ENCODE data around the gene DGKD. TPM values are rescaled to one million over a fixed set of nuclear protein-coding genes. Genes with fewer than 3 reads are reported as not detected.

Gene DGKD
- total RNA-seq, 1 experiment from 2014 or later: 52.0 TPM

GRCh38 chr2:233413559-233414272 is 59.4 kb downstream of the DGKD start (continued):
- TF ChIP-seq REST (IDR thresholded peaks at IDR 0.05; ENCODE audit: low read depth): no peak

GRCh38 chr2:233414273-233414654 is 60.0 kb downstream of the DGKD start:
- H4K20me1 ChIP-seq (ENCODE audit: insufficient read depth): peaks cover 7% of the 10 kb centered on the region; the same call in 1 of the 2 replicates
- H3K4me2 ChIP-seq (ENCODE audit: low read length): peak overlapping the region; percentile 78
- intact Hi-C loops (cut with micrococcal nuclease): no loop called here
- no peak overlapping the region for H2AFZ ChIP-seq (ENCODE audit: low read depth, low read length, poor library complexity, severe bottlenecking)
- peak overlapping the region in 1 of 2 experiments; percentile 33; a peak in 2 of 4 replicates for H3K4me3 ChIP-seq (replicated peaks in 1 of 2; ENCODE audit: low read depth in 1 of 2, low read length in 2 of 2)
- ATAC-seq: peak; percentile 58
- H3K27ac ChIP-seq (ENCODE audit: low read depth, low read length): peak overlapping the region; percentile 82
- peak; percentile 50 for DNase-seq (ENCODE audit: low read depth, low spot score)
- H3K79me2 ChIP-seq (ENCODE audit: insufficient read depth, low read length): peaks cover 72% of the 10 kb centered on the region
- H3K9ac ChIP-seq (ENCODE audit: low read length): peak overlapping the region; percentile 54
- ChIA-PET CTCF (interaction anchor here (2.7 kb wide), 1 partner anchor 28 kb away, joined by 13 read pairs; no protein-coding TSS in a partner anchor), RAD21 (ENCODE audit: low non-redundant PET in 1 of 2, low total read pairs in 2 of 2, uncharacterized antibody in 2 of 2, unreplicated experiment in 2 of 2) (interaction anchor here (1.4 to 1.6 kb wide), 2 partner anchors 29 kb away, joined by 3 to 5 read pairs; no protein-coding TSS in a partner anchor), POLR2A (no interaction called here)
- H3K9me2 ChIP-seq (ENCODE audit: insufficient read depth): no peaks in the 10 kb centered on the region
- no peaks in the 10 kb centered on the region for H3K27me3 ChIP-seq (ENCODE audit: insufficient read depth, low read length)
- H3K9me3 ChIP-seq (ENCODE audit: control insufficient read depth in 1 of 2, insufficient read depth in 1 of 2, low read depth in 1 of 2, low read length in 2 of 2): peaks cover 0 to 18% of the 10 kb centered on the region in 2 experiments; a peak in 1 of 4 replicates
- H3K36me3 ChIP-seq (ENCODE audit: control insufficient read depth in 1 of 2, insufficient read depth in 2 of 2, low read length in 2 of 2): peaks cover 0 to 10% of the 10 kb centered on the region in 2 experiments; a peak in 2 of 4 replicates
- H3K4me1 ChIP-seq (ENCODE audit: control insufficient read depth in 1 of 2, insufficient read depth in 2 of 2, low read length in 2 of 2): peaks cover 51 to 72% of the 10 kb centered on the region in 2 experiments
- BruUV-seq (replicated peaks): no TSS peak
- TF ChIP-seq CTCF (IDR thresholded peaks at IDR 0.05 in 2 of 3, conservative IDR thresholded peaks at IDR 0.05 in 1 of 3; ENCODE audit: borderline replicate concordance in 1 of 3, insufficient read depth in 1 of 3, low read depth in 2 of 3, low read length in 2 of 3) (peak in 1 of 3 experiments; percentile 7; a peak in 1 of 6 replicates), SRF (IDR thresholded peaks at IDR 0.05; ENCODE audit: low read depth) (no peak), ZBTB33 (IDR thresholded peaks at IDR 0.05; ENCODE audit: extremely low read depth, insufficient replicate concordance, low read length) (no peak), EZH2 (IDR thresholded peaks at IDR 0.05) (no peak), ZFX (IDR thresholded peaks at IDR 0.05) (no peak), ZNF274 (IDR thresholded peaks at IDR 0.05; ENCODE audit: low read depth, low read length) (no peak), POLR2AphosphoS5 (IDR thresholded peaks at IDR 0.05; ENCODE audit: low read depth, low read length) (no peak), YY1 (IDR thresholded peaks at IDR 0.05; ENCODE audit: extremely low read depth, insufficient replicate concordance, low read depth, low read length) (no peak), POLR2A (IDR thresholded peaks at IDR 0.05; ENCODE audit: borderline replicate concordance, extremely low read depth, insufficient read depth, insufficient read length) (no peak), CBX3 (IDR thresholded peaks at IDR 0.05; ENCODE audit: low read depth) (no peak), RAD21 (IDR thresholded peaks at IDR 0.05; ENCODE audit: low read depth) (peak; percentile 48), ATF3 (IDR thresholded peaks at IDR 0.05) (no peak; the same call in 1 of the 2 replicates), FOSL1 (IDR thresholded peaks at IDR 0.05; ENCODE audit: low read depth) (no peak), SP1 (IDR thresholded peaks at IDR 0.05; ENCODE audit: low read depth) (no peak), TCF7L2 (IDR thresholded peaks at IDR 0.05; ENCODE audit: borderline replicate concordance, extremely low read depth, insufficient read depth, insufficient read length) (no peak), CEBPB (IDR thresholded peaks at IDR 0.05; ENCODE audit: low read depth) (no peak)
